ENCODE measurements around the gene NKAIN1. TPM values are rescaled to one million over a fixed set of nuclear protein-coding genes. Genes with fewer than 3 reads are reported as not detected.
"Not testable (repeated sequence)": the region's sequence is repeated elsewhere in the genome, so short reads cannot be mapped to it uniquely, and the experiment has no call there.

Gene NKAIN1
- total RNA-seq, 5 donors from 2014 or later (not counting 1 experiment from before 2014, with no cell fraction given) = 0.13 TPM; not detected in 4

- ChIA-PET CTCF (no interaction called here), POLR2A (no interaction called here)
- ATAC-seq (replicated peaks in 1 of 4) (no peak), DNase-seq (no peak)
- H3K27me3 Mint-ChIP-seq = peaks cover 32 to 48% of the 10 kb centered on the region in 2 donors
- peak overlapping the region in 1 of 3 donors; percentile 36 for H3K4me3 Mint-ChIP-seq
- Histone ChIP-seq H3K36me3 (ENCODE audit: control insufficient read depth in 2 of 2, extremely low read depth in 1 of 2, insufficient read depth in 1 of 2, low read length in 1 of 2) (no peaks in the 10 kb centered on the region), H3K27ac (ENCODE audit: low read length) (no peak overlapping the region), H3K4me1 (ENCODE audit: control insufficient read depth in 1 of 2, extremely low read depth in 1 of 2, insufficient read depth in 2 of 2, low read length in 2 of 2) (peaks cover 0 to 14% of the 10 kb centered on the region in 2 experiments), H3K27me3 (replicated peaks in 1 of 2; ENCODE audit: control insufficient read depth in 2 of 2, extremely low read depth in 1 of 2, insufficient read depth in 2 of 2, low read length in 1 of 2) (peaks cover 2 to 54% of the 10 kb centered on the region in 2 experiments), H3K9me3 (no peaks in the 10 kb centered on the region), H3K4me3 (ENCODE audit: control insufficient read depth in 1 of 2, extremely low read depth in 1 of 2, low read length in 1 of 2) (no peak overlapping the region)
- H3K9me3 Mint-ChIP-seq = no peaks in the 10 kb centered on the region
- H3K36me3 Mint-ChIP-seq = no peaks in the 10 kb centered on the region
- 60% methylated on average over 1 of the region's 6 CpGs for WGBS (ENCODE audit: insufficient coverage)
- H3K27ac Mint-ChIP-seq = no peak overlapping the region
- peaks cover 4 to 9% (median 6%) of the 10 kb centered on the region in 3 donors for H3K4me1 Mint-ChIP-seq
Observed at GRCh38 chr1:31180338-31180737, 59.3 kb downstream of the NKAIN1 start.

- H3K9me3 ChIP-seq; POLR2A ChIA-PET; CTCF ChIA-PET; H3K4me1 ChIP-seq (ENCODE audit: control insufficient read depth in 1 of 2, extremely low read depth in 1 of 2, insufficient read depth in 2 of 2, low read length in 2 of 2); H3K27ac Mint-ChIP-seq; DNase-seq; H3K36me3 Mint-ChIP-seq; H3K4me3 Mint-ChIP-seq; ATAC-seq (replicated peaks in 1 of 4); H3K4me1 Mint-ChIP-seq; H3K4me3 ChIP-seq (ENCODE audit: control insufficient read depth in 1 of 2, extremely low read depth in 1 of 2, low read length in 1 of 2); H3K27ac ChIP-seq (ENCODE audit: low read length); H3K9me3 Mint-ChIP-seq; H3K36me3 ChIP-seq (ENCODE audit: control insufficient read depth in 2 of 2, extremely low read depth in 1 of 2, insufficient read depth in 1 of 2, low read length in 1 of 2): not testable (repeated sequence)
- peaks cover 21 to 28% of the 10 kb centered on the region in 2 donors for H3K27me3 Mint-ChIP-seq
- H3K27me3 ChIP-seq (replicated peaks in 1 of 2; ENCODE audit: control insufficient read depth in 2 of 2, extremely low read depth in 1 of 2, insufficient read depth in 2 of 2, low read length in 1 of 2) = peaks cover 2 to 28% of the 10 kb centered on the region in 2 experiments
- 95% methylated on average over 12 of the region's 33 CpGs for whole genome bisulfite sequencing (ENCODE audit: insufficient coverage)
Observed at GRCh38 chr1:31176291-31176690, 63.4 kb downstream of the NKAIN1 start.

GRCh38 chr1:31170486-31170735, 69.3 kb downstream of the NKAIN1 start:
- Mint-ChIP-seq H3K27ac (no peak overlapping the region), H3K4me3 (no peak overlapping the region), H3K9me3 (no peaks in the 10 kb centered on the region), H3K36me3 (no peaks in the 10 kb centered on the region), H3K4me1 (peaks cover 0 to 3% (median 0%) of the 10 kb centered on the region in 3 donors), H3K27me3 (peaks cover 3% of the 10 kb centered on the region in 2 donors)
- Histone ChIP-seq H3K36me3 (ENCODE audit: control insufficient read depth in 2 of 2, extremely low read depth in 1 of 2, insufficient read depth in 1 of 2, low read length in 1 of 2) (no peaks in the 10 kb centered on the region), H3K9me3 (no peaks in the 10 kb centered on the region), H3K27me3 (replicated peaks in 1 of 2; ENCODE audit: control insufficient read depth in 2 of 2, extremely low read depth in 1 of 2, insufficient read depth in 2 of 2, low read length in 1 of 2) (peaks cover 0 to 11% of the 10 kb centered on the region in 2 experiments), H3K4me3 (ENCODE audit: control insufficient read depth in 1 of 2, extremely low read depth in 1 of 2, low read length in 1 of 2) (no peak overlapping the region), H3K27ac (ENCODE audit: low read length) (no peak overlapping the region), H3K4me1 (ENCODE audit: control insufficient read depth in 1 of 2, extremely low read depth in 1 of 2, insufficient read depth in 2 of 2, low read length in 2 of 2) (peaks cover 0 to 4% of the 10 kb centered on the region in 2 experiments)
- 100% methylated on average over 4 of the region's 4 CpGs for WGBS (ENCODE audit: insufficient coverage)
- ATAC-seq (replicated peaks in 1 of 4) = no peak
- ChIA-PET POLR2A (no interaction called here), CTCF (no interaction called here)
- no peak for DNase-seq

- peaks cover 3 to 9% (median 5%) of the 10 kb centered on the region in 3 donors for H3K4me1 Mint-ChIP-seq
- DNase-seq = no peak
- ChIA-PET POLR2A (no interaction called here), CTCF (interaction anchor here in 1 of 2 donors (0.7 kb wide), 1 partner anchor 16 kb away, joined by 4 read pairs; no protein-coding TSS in a partner anchor)
- Histone ChIP-seq H3K4me1 (ENCODE audit: control insufficient read depth in 1 of 2, extremely low read depth in 1 of 2, insufficient read depth in 2 of 2, low read length in 2 of 2) (peaks cover 0 to 7% of the 10 kb centered on the region in 2 experiments), H3K27ac (ENCODE audit: low read length) (no peak overlapping the region), H3K27me3 (replicated peaks in 1 of 2; ENCODE audit: control insufficient read depth in 2 of 2, extremely low read depth in 1 of 2, insufficient read depth in 2 of 2, low read length in 1 of 2) (peaks cover 0 to 21% of the 10 kb centered on the region in 2 experiments), H3K4me3 (ENCODE audit: control insufficient read depth in 1 of 2, extremely low read depth in 1 of 2, low read length in 1 of 2) (no peak overlapping the region), H3K36me3 (ENCODE audit: control insufficient read depth in 2 of 2, extremely low read depth in 1 of 2, insufficient read depth in 1 of 2, low read length in 1 of 2) (no peaks in the 10 kb centered on the region), H3K9me3 (no peaks in the 10 kb centered on the region)
- peaks cover 7 to 8% of the 10 kb centered on the region in 2 donors for H3K27me3 Mint-ChIP-seq
- no peak overlapping the region for H3K27ac Mint-ChIP-seq
- no peaks in the 10 kb centered on the region for H3K36me3 Mint-ChIP-seq
- WGBS (ENCODE audit: insufficient coverage) = 86% methylated on average over 3 of the region's 8 CpGs
- no peak overlapping the region for H3K4me3 Mint-ChIP-seq
- ATAC-seq (replicated peaks in 1 of 4) = no peak
- H3K9me3 Mint-ChIP-seq = no peaks in the 10 kb centered on the region
Observed at GRCh38 chr1:31166462-31166861, 73.2 kb downstream of the NKAIN1 start.

- no peak overlapping the region for H3K27ac Mint-ChIP-seq
- Histone ChIP-seq H3K36me3 (ENCODE audit: control insufficient read depth in 2 of 2, extremely low read depth in 1 of 2, insufficient read depth in 1 of 2, low read length in 1 of 2) (no peaks in the 10 kb centered on the region), H3K27ac (ENCODE audit: low read length) (no peak overlapping the region), H3K9me3 (no peaks in the 10 kb centered on the region), H3K4me1 (ENCODE audit: control insufficient read depth in 1 of 2, extremely low read depth in 1 of 2, insufficient read depth in 2 of 2, low read length in 2 of 2) (peaks cover 0 to 3% of the 10 kb centered on the region in 2 experiments), H3K27me3 (replicated peaks in 1 of 2; ENCODE audit: control insufficient read depth in 2 of 2, extremely low read depth in 1 of 2, insufficient read depth in 2 of 2, low read length in 1 of 2) (peaks cover 0 to 25% of the 10 kb centered on the region in 2 experiments), H3K4me3 (ENCODE audit: control insufficient read depth in 1 of 2, extremely low read depth in 1 of 2, low read length in 1 of 2) (no peak overlapping the region)
- ATAC-seq (replicated peaks in 1 of 4) (no peak), DNase-seq (no peak)
- peaks cover 7 to 8% of the 10 kb centered on the region in 2 donors for H3K27me3 Mint-ChIP-seq
- H3K4me1 Mint-ChIP-seq = peaks cover 2 to 11% (median 4%) of the 10 kb centered on the region in 3 donors
- CTCF ChIA-PET = interaction anchor here (0.6 to 0.8 kb wide), 9 partner anchors 11 to 1931 kb away, joined by 3 to 7 read pairs (median 4); no protein-coding TSS in a partner anchor
- no peaks in the 10 kb centered on the region for H3K36me3 Mint-ChIP-seq
- 100% methylated on average over 1 of the region's 5 CpGs for WGBS (ENCODE audit: insufficient coverage)
- POLR2A ChIA-PET = interaction anchor here in 1 of 2 donors (0.6 kb wide), 1 partner anchor 34 kb away, joined by 3 read pairs; no protein-coding TSS in a partner anchor
- H3K9me3 Mint-ChIP-seq = no peaks in the 10 kb centered on the region
- no peak overlapping the region for H3K4me3 Mint-ChIP-seq
Observed at GRCh38 chr1:31164291-31164690, 75.4 kb downstream of the NKAIN1 start.

GRCh38 chr1:31163866-31164265, 75.8 kb downstream of the NKAIN1 start:
- WGBS (ENCODE audit: insufficient coverage) = 90% methylated on average over 8 of the region's 9 CpGs
- ChIA-PET POLR2A (interaction anchor here in 1 of 2 donors (0.6 kb wide), 1 partner anchor 34 kb away, joined by 3 read pairs; no protein-coding TSS in a partner anchor), CTCF (interaction anchor here (0.6 to 0.7 kb wide), 4 partner anchors 120 to 919 kb away, joined by 4 to 5 read pairs (median 4); no protein-coding TSS in a partner anchor)
- H3K36me3 ChIP-seq (ENCODE audit: control insufficient read depth in 2 of 2, extremely low read depth in 1 of 2, insufficient read depth in 1 of 2, low read length in 1 of 2) = no peaks in the 10 kb centered on the region
- H3K4me1 ChIP-seq (ENCODE audit: control insufficient read depth in 1 of 2, extremely low read depth in 1 of 2, insufficient read depth in 2 of 2, low read length in 2 of 2) = peaks cover 0 to 3% of the 10 kb centered on the region in 2 experiments
- no peak overlapping the region for H3K27ac ChIP-seq (ENCODE audit: low read length)
- H3K9me3 ChIP-seq = no peaks in the 10 kb centered on the region
- Mint-ChIP-seq H3K36me3 (no peaks in the 10 kb centered on the region), H3K27me3 (peaks cover 7 to 8% of the 10 kb centered on the region in 2 donors), H3K4me1 (peaks cover 2 to 11% (median 4%) of the 10 kb centered on the region in 3 donors), H3K27ac (no peak overlapping the region), H3K9me3 (no peaks in the 10 kb centered on the region), H3K4me3 (no peak overlapping the region)
- no peak overlapping the region for H3K4me3 ChIP-seq (ENCODE audit: control insufficient read depth in 1 of 2, extremely low read depth in 1 of 2, low read length in 1 of 2)
- peaks cover 0 to 25% of the 10 kb centered on the region in 2 experiments for H3K27me3 ChIP-seq (replicated peaks in 1 of 2; ENCODE audit: control insufficient read depth in 2 of 2, extremely low read depth in 1 of 2, insufficient read depth in 2 of 2, low read length in 1 of 2)
- DNase-seq (no peak), ATAC-seq (replicated peaks in 1 of 4) (no peak)
